ENCODE measurements around the gene LURAP1L. TPM values are rescaled to one million over a fixed set of nuclear protein-coding genes. Genes with fewer than 3 reads are reported as not detected.

Gene LURAP1L
- total and polyA plus RNA-seq, 9 donors, result 1.7 to 10.8 (median 4.2) TPM

DNA sequence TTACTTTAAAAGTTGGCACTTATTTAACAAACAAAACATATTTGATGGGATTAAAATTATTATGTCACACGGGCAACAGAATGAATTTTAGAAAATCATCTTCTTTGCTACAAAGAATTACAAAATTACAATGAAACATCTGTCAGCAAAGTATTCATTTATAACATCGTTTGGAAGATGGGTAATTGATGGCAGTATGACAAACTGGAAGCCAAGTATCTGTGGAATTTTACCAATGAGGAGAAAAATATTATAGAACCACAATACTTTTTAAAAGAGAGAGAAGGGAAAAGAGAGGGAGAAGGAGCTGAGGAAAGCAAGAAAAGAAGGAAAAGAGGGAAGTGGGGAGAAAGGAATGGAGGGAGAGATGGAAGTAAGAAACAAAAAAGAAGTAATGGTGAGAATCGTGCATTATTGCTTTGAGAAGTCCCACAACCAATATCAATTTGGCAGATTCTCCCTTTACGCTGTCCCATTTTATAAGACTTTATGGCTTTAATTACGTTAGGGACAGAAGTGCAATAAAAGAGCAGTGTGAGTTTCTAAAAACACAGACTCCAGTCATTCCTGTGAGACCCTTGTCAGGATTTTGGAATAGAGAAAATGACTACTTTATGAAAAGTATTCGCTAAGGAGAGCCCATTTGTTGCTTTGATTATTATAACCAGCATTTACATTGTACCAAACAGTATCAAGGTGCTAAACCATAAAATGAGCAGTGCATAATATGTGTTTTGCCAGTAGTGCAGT lies 76.7 kb downstream of the LURAP1L start:
- no peaks in the 10 kb centered on the region for H3K4me1 ChIP-seq (ENCODE audit: insufficient read depth)
- H3K9me3 ChIP-seq, result no peaks in the 10 kb centered on the region
- TF ChIP-seq CTCF (IDR thresholded peaks at IDR 0.05), result no peak
- TF ChIP-seq EP300 (IDR thresholded peaks at IDR 0.05), result no peak
- TF ChIP-seq POLR2A (IDR thresholded peaks at IDR 0.05), result no peak
- H3K36me3 ChIP-seq, result no peaks in the 10 kb centered on the region
- H3K27me3 ChIP-seq, result no peaks in the 10 kb centered on the region
- H3K27ac ChIP-seq, result no peak overlapping the region
- intact Hi-C loops (cut with DNase I), result no loop called here
- WGBS, 3 donors, result 82 to 87% (median 86%) methylated on average over 6 of the region's 6 CpGs
- no peak overlapping the region for H3K4me3 ChIP-seq
- no peak for DNase-seq

DNA sequence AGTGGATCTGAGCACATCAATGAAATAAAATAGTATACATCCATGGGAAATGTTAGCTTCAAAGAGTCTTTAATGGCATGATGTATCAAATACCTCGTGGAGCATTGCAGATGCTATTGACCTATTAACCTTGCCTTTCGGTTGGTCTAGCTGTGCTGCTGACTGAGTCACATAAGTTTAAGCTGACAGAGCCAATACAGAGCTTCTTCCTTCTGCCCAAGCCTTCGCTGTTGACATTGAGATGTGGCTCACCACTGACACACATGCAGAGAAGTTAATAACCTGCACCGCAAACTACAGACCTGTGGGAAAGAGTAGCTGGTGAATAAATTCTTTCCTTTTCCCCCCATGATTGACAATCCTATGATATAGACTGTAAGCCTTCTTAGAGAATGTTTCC lies 78.2 kb downstream of the LURAP1L start:
- no peaks in the 10 kb centered on the region for H3K27me3 ChIP-seq
- no peak overlapping the region for H3K4me3 ChIP-seq
- 82 to 89% (median 89%) methylated on average over 4 of the region's 4 CpGs for WGBS, 3 donors

GRCh38 chr9:12854221-12854620 lies 79.4 kb downstream of the LURAP1L start:
- Histone ChIP-seq H3K27ac (no peak overlapping the region), H3K9me3 (no peaks in the 10 kb centered on the region), H3K36me3 (no peaks in the 10 kb centered on the region), H3K4me3 (no peak overlapping the region), H3K4me1 (ENCODE audit: insufficient read depth) (no peaks in the 10 kb centered on the region), H3K27me3 (no peaks in the 10 kb centered on the region)
- intact Hi-C loops (cut with DNase I), result no loop called here
- TF ChIP-seq EP300 (IDR thresholded peaks at IDR 0.05), result no peak
- DNase-seq, result no peak
- 97 to 98% (median 97%) methylated on average over 2 of the region's 2 CpGs for WGBS, 3 donors

More for the DNA sequence above, 78.2 kb downstream of the LURAP1L start:
- TF ChIP-seq POLR2A (IDR thresholded peaks at IDR 0.05) (no peak), CTCF (IDR thresholded peaks at IDR 0.05) (no peak), EP300 (IDR thresholded peaks at IDR 0.05) (no peak)
- intact Hi-C loops (cut with DNase I), result no loop called here
- no peak overlapping the region for H3K27ac ChIP-seq
- H3K9me3 ChIP-seq, result no peaks in the 10 kb centered on the region
- no peaks in the 10 kb centered on the region for H3K4me1 ChIP-seq (ENCODE audit: insufficient read depth)
- DNase-seq, result no peak
- no peaks in the 10 kb centered on the region for H3K36me3 ChIP-seq

DNA sequence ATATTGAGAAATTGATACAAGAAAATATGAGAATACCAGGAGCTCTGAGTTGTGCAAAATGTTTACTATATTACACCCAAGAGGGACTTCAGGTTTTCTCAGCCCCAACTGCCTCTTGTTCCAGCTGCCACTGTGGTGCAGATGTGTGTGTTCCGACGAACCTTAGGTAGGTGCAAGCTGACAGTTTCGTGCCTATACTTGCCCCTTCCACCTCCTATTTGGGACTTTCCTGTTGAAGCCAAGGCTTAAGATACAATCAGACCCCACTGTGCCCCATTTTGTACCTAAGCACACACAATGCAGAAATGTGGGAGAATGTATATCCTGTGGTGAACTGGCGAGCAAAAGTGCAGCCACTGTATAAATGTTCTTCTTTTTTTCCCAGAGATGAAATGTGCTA lies 80.2 kb downstream of the LURAP1L start:
- H3K27me3 ChIP-seq, result no peaks in the 10 kb centered on the region
- no peak overlapping the region for H3K4me3 ChIP-seq
- 92 to 96% (median 93%) methylated on average over 4 of the region's 4 CpGs for WGBS, 3 donors
- no peaks in the 10 kb centered on the region for H3K36me3 ChIP-seq
- no peak overlapping the region for H3K27ac ChIP-seq
- TF ChIP-seq EP300 (IDR thresholded peaks at IDR 0.05) (no peak), CTCF (IDR thresholded peaks at IDR 0.05) (no peak), POLR2A (IDR thresholded peaks at IDR 0.05) (no peak)
- no peaks in the 10 kb centered on the region for H3K9me3 ChIP-seq
- DNase-seq, result no peak
- intact Hi-C loops (cut with DNase I), result no loop called here
- H3K4me1 ChIP-seq (ENCODE audit: insufficient read depth), result no peaks in the 10 kb centered on the region

- no peak overlapping the region for H3K27ac ChIP-seq
- H3K4me3 ChIP-seq, result no peak overlapping the region
- H3K4me1 ChIP-seq (ENCODE audit: insufficient read depth), result no peaks in the 10 kb centered on the region
- no peak for TF ChIP-seq POLR2A (IDR thresholded peaks at IDR 0.05)
- intact Hi-C loops (cut with DNase I), result no loop called here
- 63 to 73% (median 64%) methylated on average over 5 of the region's 5 CpGs for WGBS, 3 donors
- no peak for DNase-seq
- H3K27me3 ChIP-seq, result no peaks in the 10 kb centered on the region
- H3K36me3 ChIP-seq, result no peaks in the 10 kb centered on the region
- H3K9me3 ChIP-seq, result no peaks in the 10 kb centered on the region
Measured at GRCh38 chr9:12856603-12857002, 81.8 kb downstream of the LURAP1L start.

Measured in ovary (tissue), 9 donors.